HepG2 (cell line): ENCODE results near the gene ESYT3. TPM values are rescaled to one million over a fixed set of nuclear protein-coding genes. Genes with fewer than 3 reads are reported as not detected.

Experiments
- ARID5B ChIP-seq: IDR thresholded peaks from 2 replicates; pipeline ENCODE4 v1.4.0; 2020; ENCODE audit warnings: mild to moderate bottlenecking, missing genetic modification reagents
- ARNT ChIP-seq: fragments of 450-650 bp; IDR thresholded peaks from 2 replicates; pipeline ENCODE4 v1.6.1; 2017
- ETV6 ChIP-seq: sonication (generic); formaldehyde crosslinking; conservative IDR thresholded peaks from 2 replicates; pipeline ENCODE4 v1.4.0; 2020; ENCODE audit warnings: missing genetic modification reagents
- GABPB1 ChIP-seq: IDR thresholded peaks from 2 replicates; pipeline ENCODE4 v1.6.1; 2016; ENCODE audit warnings: mild to moderate bottlenecking, missing genetic modification reagents, moderate library complexity, missing compliant biosample characterization
- MAFF ChIP-seq: IDR thresholded peaks from 2 replicates; pipeline ENCODE4 v1.6.1; 2011; ENCODE audit warnings: low read depth, low read length, improper control_type of control experiment
- MIXL1 ChIP-seq: IDR thresholded peaks from 2 replicates; pipeline ENCODE4 v1.6.1; 2016
- MTA1 ChIP-seq: sonication (generic); formaldehyde crosslinking; IDR thresholded peaks from 2 replicates; pipeline ENCODE4 v1.4.0; 2020; ENCODE audit warnings: missing genetic modification reagents, mild to moderate bottlenecking, borderline replicate concordance
- MTERF4 ChIP-seq: sonication (generic); formaldehyde crosslinking; IDR thresholded peaks from 2 replicates; pipeline ENCODE4 v1.8.0; 2023; ENCODE audit warnings: mild to moderate bottlenecking, missing genetic modification reagents
- NCOA5 ChIP-seq: sonication (generic); formaldehyde crosslinking; IDR thresholded peaks from 2 replicates; pipeline ENCODE4 v1.4.0; 2020; ENCODE audit warnings: missing genetic modification reagents
- NFE2 ChIP-seq: sonication (generic); formaldehyde crosslinking; IDR thresholded peaks from 2 replicates; pipeline ENCODE4 v1.4.0; 2020; ENCODE audit warnings: missing genetic modification reagents
- PHF20 ChIP-seq: sonication (generic); formaldehyde crosslinking; IDR thresholded peaks from 2 replicates; pipeline ENCODE4 v1.5.0; 2020; ENCODE audit warnings: mild to moderate bottlenecking, missing genetic modification reagents
- PHF21A ChIP-seq: sonication (generic); formaldehyde crosslinking; IDR thresholded peaks from 2 replicates; pipeline ENCODE4 v1.5.0; 2020; ENCODE audit warnings: mild to moderate bottlenecking, missing genetic modification reagents
- RAD21 ChIP-seq: fragments of 450-650 bp; formaldehyde crosslinking; IDR thresholded peaks from 2 replicates; pipeline ENCODE4 v1.5.0; 2020; ENCODE audit warnings: mild to moderate bottlenecking
- STAG1 ChIP-seq: sonication (generic); formaldehyde crosslinking; IDR thresholded peaks from 2 replicates; pipeline ENCODE4 v1.4.0; 2020; ENCODE audit warnings: missing genetic modification reagents
- TEAD3 ChIP-seq: optimal IDR thresholded peaks from 2 replicates; pipeline ENCODE3; 2016; ENCODE audit warnings: borderline replicate concordance
- THAP11 ChIP-seq: IDR thresholded peaks from 2 replicates; pipeline ENCODE4 v1.6.1; 2016; ENCODE audit warnings: missing biosample characterization, missing genetic modification reagents
- ZBTB10 ChIP-seq: sonication (generic); formaldehyde crosslinking; IDR thresholded peaks from 2 replicates; pipeline ENCODE4 v1.4.0; 2020; ENCODE audit warnings: missing genetic modification reagents, borderline replicate concordance
- ZFP37 ChIP-seq: sonication (generic); formaldehyde crosslinking; IDR thresholded peaks from 2 replicates; pipeline ENCODE4 v1.4.0; 2020; ENCODE audit warnings: missing genetic modification reagents, borderline replicate concordance
- ZFX ChIP-seq: sonication (generic); formaldehyde crosslinking; IDR thresholded peaks from 2 replicates; pipeline ENCODE4 v1.4.0; 2020; ENCODE audit warnings: mild to moderate bottlenecking, low read depth, missing genetic modification reagents, moderate library complexity
- ZFY ChIP-seq: sonication (generic); formaldehyde crosslinking; IDR thresholded peaks from 2 replicates; pipeline ENCODE4 v1.4.0; 2020; ENCODE audit warnings: missing genetic modification reagents
- ZNF101 ChIP-seq: sonication (generic); formaldehyde crosslinking; IDR thresholded peaks from 2 replicates; pipeline ENCODE4 v1.4.0; 2020; ENCODE audit warnings: mild to moderate bottlenecking, low read depth, missing genetic modification reagents, borderline replicate concordance
- ZNF17 ChIP-seq: sonication (generic); formaldehyde crosslinking; IDR thresholded peaks from 2 replicates; pipeline ENCODE4 v1.5.0; 2020; ENCODE audit warnings: mild to moderate bottlenecking, missing genetic modification reagents
- ZNF207 ChIP-seq: fragments of 450-650 bp; IDR thresholded peaks from 2 replicates; pipeline ENCODE4 v1.6.1; 2016; ENCODE audit warnings: antibody characterized with exemption, borderline replicate concordance
- ZNF225 ChIP-seq: sonication (generic); formaldehyde crosslinking; IDR thresholded peaks from 2 replicates; pipeline ENCODE4 v1.4.0; 2020; ENCODE audit warnings: mild to moderate bottlenecking, missing genetic modification reagents
- ZNF326 ChIP-seq: sonication (generic); formaldehyde crosslinking; IDR thresholded peaks from 2 replicates; pipeline ENCODE4 v1.4.0; 2020; ENCODE audit warnings: missing genetic modification reagents, borderline replicate concordance
- ZNF576 ChIP-seq: sonication (generic); formaldehyde crosslinking; IDR thresholded peaks from 2 replicates; pipeline ENCODE4 v1.4.0; 2020; ENCODE audit warnings: mild to moderate bottlenecking, missing genetic modification reagents
- polyA plus RNA-seq, 8 experiments: library from polyadenylated mRNA; depleted of rRNA in 3 of 8; stranded (reverse) in 7 of 8; unstranded in 1 of 8; fragments of >200 nt; fragmentation: Illumina TruSeq in 4 of 8; extraction: Trizol in 4 of 8; gene quantifications; 2 replicates each; pipeline versions ENCODE4 v1.2.1 to v1.2.3, GENCODE V29; 2011 to 2016; ENCODE audit warnings: low read depth in 4 of 8, missing spikeins in 1 of 8, mixed read lengths in 1 of 8; ENCODE audit not compliant: insufficient read depth in 1 of 8
- total RNA-seq, 5 experiments: library from RNA; depleted of rRNA; stranded (reverse); fragments of >200 nt; fragmentation: Illumina TruSeq; extraction: Trizol; gene quantifications; 2 replicates each; pipeline ENCODE4 v1.2.3, GENCODE V29; 2016; ENCODE audit warnings: low read depth in 1 of 5

The ESYT3 gene
- total and polyA plus RNA-seq, 2 of the 13 experiments (the other 11 are each of a cell fraction or from before 2014, with no cell fraction given) = 1.5 to 4.1 TPM

GRCh38 chr3:138417559-138417982 lies 16.8 kb upstream of the ESYT3 start (continued):
- no peak for TF ChIP-seq MTERF4
- TF ChIP-seq MTA1 (CRISPR knock-in tag) = no peak
- no peak for TF ChIP-seq ZNF207
- TF ChIP-seq RAD21 = peak; percentile 86
- no peak for TF ChIP-seq ARNT
- TF ChIP-seq NFE2 (CRISPR knock-in tag) = no peak
- TF ChIP-seq ETV6 (CRISPR knock-in tag) = no peak
- TF ChIP-seq THAP11 (CRISPR knock-in tag) = no peak
- no peak for TF ChIP-seq ZNF17
- no peak for TF ChIP-seq ZNF326
- no peak for TF ChIP-seq PHF20 (CRISPR knock-in tag)
- peak; percentile 60 for TF ChIP-seq MAFF
- no peak for TF ChIP-seq NCOA5 (CRISPR knock-in tag)
- peak; percentile 19 for TF ChIP-seq TEAD3 (CRISPR knock-in tag)
- TF ChIP-seq STAG1 (CRISPR knock-in tag) = peak; percentile 83
- TF ChIP-seq ZFY (CRISPR knock-in tag) = 0 out of 2 replicates have a peak, but pooled peaks have one; percentile 28
- no peak for TF ChIP-seq GABPB1 (CRISPR knock-in tag)
- no peak for TF ChIP-seq ZFP37 (CRISPR knock-in tag)
- TF ChIP-seq ARID5B (CRISPR knock-in tag) = no peak
- TF ChIP-seq ZBTB10 (CRISPR knock-in tag) = no peak
- no peak for TF ChIP-seq MIXL1 (CRISPR knock-in tag)
- TF ChIP-seq ZFX = peak; percentile 49; the same call in 1 of the 2 replicates
- peak; percentile 18; the same call in 1 of the 2 replicates for TF ChIP-seq PHF21A (CRISPR knock-in tag)
- TF ChIP-seq ZNF225 = no peak
- TF ChIP-seq ZNF101 (CRISPR knock-in tag) = no peak
- no peak for TF ChIP-seq ZNF576 (CRISPR knock-in tag)
